Smooth muscle cell (in vitro differentiated cells): ENCODE results near the gene FRY. TPM values are rescaled to one million over a fixed set of nuclear protein-coding genes. Genes with fewer than 3 reads are reported as not detected.

Experiments used
- DNase-seq: peaks from one replicate; lab custom pipeline; 2025; ENCODE audit not compliant: unreplicated experiment; lab: John Stamatoyannopoulos, UW
- H2AFZ ChIP-seq: fragments of 200-600 bp; sonication (generic); 2 replicates; pipeline ENCODE4 v1.6.0; 2016; ENCODE audit warnings: antibody characterized with exemption, low read depth, mild to moderate bottlenecking
- H3F3A ChIP-seq: fragments of 200-600 bp; sonication (generic); 2 replicates; pipeline ENCODE4 v1.6.0; 2017; ENCODE audit warnings: antibody characterized with exemption, low read depth
- H3K27ac ChIP-seq: fragments of 200-600 bp; sonication (generic); 2 replicates; pipeline ENCODE4 v1.5.1; 2016; ENCODE audit warnings: low read depth, mild to moderate bottlenecking
- H3K27me3 ChIP-seq: fragments of 200-600 bp; sonication (generic); 2 replicates; pipeline ENCODE4 v1.6.1; 2016; ENCODE audit warnings: low read depth, mild to moderate bottlenecking
- H3K36me3 ChIP-seq: fragments of 200-600 bp; sonication (generic); 2 replicates; pipeline ENCODE4 v1.5.1; 2016; ENCODE audit warnings: low read depth
- H3K4me1 ChIP-seq: fragments of 200-600 bp; sonication (generic); 2 replicates; pipeline ENCODE4 v1.5.1; 2016; ENCODE audit warnings: low read depth
- H3K4me2 ChIP-seq: fragments of 200-600 bp; sonication (generic); 2 replicates; pipeline ENCODE4 v1.6.0; 2016; ENCODE audit warnings: mild to moderate bottlenecking
- H3K4me3 ChIP-seq: fragments of 200-600 bp; sonication (generic); 2 replicates; pipeline ENCODE4 v1.5.1; 2016; ENCODE audit warnings: mild to moderate bottlenecking
- H3K79me2 ChIP-seq: fragments of 200-600 bp; sonication (generic); 2 replicates; pipeline ENCODE4 v1.6.0; 2016; ENCODE audit warnings: low read depth, mild to moderate bottlenecking
- H3K9ac ChIP-seq: fragments of 200-600 bp; sonication (generic); 2 replicates; pipeline ENCODE4 v1.6.0; 2016; ENCODE audit warnings: low read depth
- H3K9me3 ChIP-seq: fragments of 200-600 bp; sonication (generic); replicated peaks from 2 replicates; pipeline ENCODE4 v1.5.1; 2016; ENCODE audit warnings: low read depth
- H4K20me1 ChIP-seq: fragments of 200-600 bp; sonication (generic); 2 replicates; pipeline ENCODE4 v1.6.0; 2016; ENCODE audit warnings: low read depth
- CTCF ChIP-seq: fragments of 200-600 bp; sonication (generic); IDR thresholded peaks from 2 replicates; pipeline ENCODE4 v1.5.1; 2017; ENCODE audit warnings: borderline replicate concordance, mild to moderate bottlenecking, antibody characterized with exemption; ENCODE audit not compliant: insufficient read depth, poor library complexity, severe bottlenecking
- WGBS: methylation state at CpG from one replicate; pipeline ENCODE4 v1.1.7; 2016; ENCODE audit warnings: low lambda C conversion rate; 5-methylcytosine and 5-hydroxymethylcytosine counted together
- polyA plus RNA-seq: library from polyadenylated mRNA; unstranded; fragments of >200 nt; fragmentation: Nextera tagmentation; extraction: Ambion mirVana; gene quantifications from 2 replicates; pipeline ENCODE4 v1.2.1, GENCODE V29; 2016
- total RNA-seq: library from RNA; depleted of rRNA; stranded (reverse); fragments of >200 nt; gene quantifications from 2 replicates; pipeline ENCODE4 v1.2.3, GENCODE V29; 2014

FRY gene
- total and polyA plus RNA-seq, 2 experiments from 2014 or later: 1.1 to 3.2 TPM

- Histone ChIP-seq H4K20me1 (no peaks in the 10 kb centered on the region), H3K9ac (no peak overlapping the region), H3K4me3 (no peak overlapping the region), H3K9me3 (no peaks in the 10 kb centered on the region), H3K79me2 (no peaks in the 10 kb centered on the region), H3K4me1 (no peaks in the 10 kb centered on the region), H3K27ac (peak overlapping the region; percentile 45), H2AFZ (no peak overlapping the region), H3K27me3 (no peaks in the 10 kb centered on the region), H3K4me2 (peak overlapping the region; percentile 34), H3K36me3 (no peaks in the 10 kb centered on the region), H3F3A (peaks cover 16% of the 10 kb centered on the region)
- DNase-seq: no peak
- 59% methylated on average over 3 of the region's 3 CpGs for WGBS
- TF ChIP-seq CTCF: no peak
These were observed 230.6 kb downstream of the FRY start for GRCh38 chr13:32262165-32262564.

GRCh38 chr13:32262619-32263018 is 231.0 kb downstream of the FRY start:
- WGBS: 97% methylated on average over 1 of the region's 1 CpG
- Histone ChIP-seq H3K27me3 (no peaks in the 10 kb centered on the region), H3K27ac (peak overlapping the region; percentile 45), H3K4me2 (peak overlapping the region; percentile 34), H3K4me1 (no peaks in the 10 kb centered on the region), H3K79me2 (no peaks in the 10 kb centered on the region), H3K9me3 (no peaks in the 10 kb centered on the region), H3K9ac (no peak overlapping the region), H4K20me1 (no peaks in the 10 kb centered on the region), H3K4me3 (no peak overlapping the region), H2AFZ (no peak overlapping the region), H3F3A (peaks cover 16% of the 10 kb centered on the region), H3K36me3 (no peaks in the 10 kb centered on the region)
- DNase-seq: no peak
- TF ChIP-seq CTCF: no peak

- Histone ChIP-seq H2AFZ (no peak overlapping the region), H3K27ac (no peak overlapping the region), H3K9me3 (no peaks in the 10 kb centered on the region), H3K27me3 (no peaks in the 10 kb centered on the region), H3K4me1 (no peaks in the 10 kb centered on the region), H3K36me3 (no peaks in the 10 kb centered on the region), H3F3A (peaks cover 16% of the 10 kb centered on the region), H4K20me1 (no peaks in the 10 kb centered on the region), H3K4me2 (no peak overlapping the region), H3K9ac (no peak overlapping the region), H3K4me3 (no peak overlapping the region), H3K79me2 (no peaks in the 10 kb centered on the region)
- DNase-seq: no peak
- no peak for TF ChIP-seq CTCF
These were observed 232.8 kb downstream of the FRY start for GRCh38 chr13:32264407-32264806.

- no peaks in the 10 kb centered on the region for H4K20me1 ChIP-seq
- H3K27ac ChIP-seq: no peak overlapping the region
- H3K79me2 ChIP-seq: no peaks in the 10 kb centered on the region
- no peak for TF ChIP-seq CTCF
- no peaks in the 10 kb centered on the region for H3K4me1 ChIP-seq
- H3K9me3 ChIP-seq: no peaks in the 10 kb centered on the region
- H3K4me2 ChIP-seq: no peak overlapping the region
- H3K27me3 ChIP-seq: no peaks in the 10 kb centered on the region
- no peak overlapping the region for H3K4me3 ChIP-seq
- peaks cover 16% of the 10 kb centered on the region for H3F3A ChIP-seq
- H2AFZ ChIP-seq: no peak overlapping the region
- H3K36me3 ChIP-seq: no peaks in the 10 kb centered on the region
- no peak overlapping the region for H3K9ac ChIP-seq
- WGBS: 32% methylated on average over 2 of the region's 2 CpGs
- no peak for DNase-seq
These were observed 234.2 kb downstream of the FRY start for GRCh38 chr13:32265726-32266125.
